GM12874 (cell line): ENCODE results near the gene LIPC.

ENCODE experiments used
- TF ChIP-seq, protein P1 (sequence below): IDR thresholded peaks from 2 replicates; pipeline ENCODE4 v1.5.1; 2011; ENCODE audit warnings: low read depth, mild to moderate bottlenecking, control low read depth, low read length, moderate library complexity; ENCODE audit not compliant: insufficient read depth

LIPC gene

DNA sequence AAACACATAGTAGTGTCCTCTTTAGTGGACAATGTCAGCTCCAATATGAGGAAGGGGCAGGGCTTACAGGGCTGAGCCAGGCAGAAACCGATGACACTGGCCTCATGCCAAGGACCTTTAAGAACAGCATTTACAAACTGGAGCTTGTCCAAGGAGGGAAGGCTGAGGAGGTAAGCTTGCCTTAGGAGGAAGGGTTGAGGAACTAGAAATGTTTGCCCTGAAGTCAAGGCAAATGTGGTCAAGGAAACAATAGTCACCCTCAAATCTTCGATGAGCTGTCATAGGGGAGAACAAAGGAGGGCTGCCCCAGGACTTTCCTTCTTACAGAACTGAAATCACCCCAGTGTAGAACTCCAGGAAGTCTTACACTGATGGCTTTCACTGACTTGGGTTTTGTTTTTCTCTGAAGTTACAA lies 136.4 kb downstream of the LIPC start:
- TF ChIP-seq, protein P1, sequence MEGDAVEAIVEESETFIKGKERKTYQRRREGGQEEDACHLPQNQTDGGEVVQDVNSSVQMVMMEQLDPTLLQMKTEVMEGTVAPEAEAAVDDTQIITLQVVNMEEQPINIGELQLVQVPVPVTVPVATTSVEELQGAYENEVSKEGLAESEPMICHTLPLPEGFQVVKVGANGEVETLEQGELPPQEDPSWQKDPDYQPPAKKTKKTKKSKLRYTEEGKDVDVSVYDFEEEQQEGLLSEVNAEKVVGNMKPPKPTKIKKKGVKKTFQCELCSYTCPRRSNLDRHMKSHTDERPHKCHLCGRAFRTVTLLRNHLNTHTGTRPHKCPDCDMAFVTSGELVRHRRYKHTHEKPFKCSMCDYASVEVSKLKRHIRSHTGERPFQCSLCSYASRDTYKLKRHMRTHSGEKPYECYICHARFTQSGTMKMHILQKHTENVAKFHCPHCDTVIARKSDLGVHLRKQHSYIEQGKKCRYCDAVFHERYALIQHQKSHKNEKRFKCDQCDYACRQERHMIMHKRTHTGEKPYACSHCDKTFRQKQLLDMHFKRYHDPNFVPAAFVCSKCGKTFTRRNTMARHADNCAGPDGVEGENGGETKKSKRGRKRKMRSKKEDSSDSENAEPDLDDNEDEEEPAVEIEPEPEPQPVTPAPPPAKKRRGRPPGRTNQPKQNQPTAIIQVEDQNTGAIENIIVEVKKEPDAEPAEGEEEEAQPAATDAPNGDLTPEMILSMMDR = no peak

DNA sequence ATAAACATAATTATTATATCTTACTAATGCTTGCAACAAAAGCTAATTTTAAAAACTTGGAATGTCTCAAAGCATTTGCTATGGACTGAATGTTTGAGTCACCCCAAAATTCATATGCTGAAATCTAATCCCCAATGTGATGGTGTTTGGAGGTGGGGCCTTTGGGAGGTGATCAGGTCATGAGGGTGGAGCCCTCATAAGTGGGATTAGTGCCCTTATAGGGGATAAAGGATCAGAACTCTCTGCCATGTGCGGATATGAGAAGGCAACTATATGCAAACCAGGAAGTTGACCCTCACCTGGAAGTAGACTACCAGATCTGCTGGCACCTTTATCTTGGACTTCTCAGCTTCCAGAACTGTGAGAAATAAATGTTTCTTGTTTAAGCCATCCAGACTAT lies 137.7 kb downstream of the LIPC start:
- TF ChIP-seq, protein P1 = no peak

DNA sequence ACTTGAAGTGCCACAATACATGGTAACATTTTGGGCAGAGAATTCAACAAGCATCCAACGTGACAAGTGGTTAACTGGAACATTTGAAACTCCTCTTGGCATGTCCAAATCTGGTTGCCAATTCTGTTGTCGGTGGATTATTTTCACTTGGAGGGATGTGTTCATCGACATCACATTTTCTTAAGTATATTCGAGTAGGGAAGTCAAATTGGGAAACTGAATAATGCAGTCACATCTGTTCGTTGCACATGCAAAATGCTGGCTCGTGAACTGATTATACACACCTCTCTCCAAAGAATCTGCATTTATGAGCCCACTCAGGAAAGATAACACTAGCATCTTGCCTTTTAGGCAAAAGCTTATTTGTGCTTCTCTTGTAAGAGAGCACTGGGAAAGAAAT lies 139.7 kb downstream of the LIPC start:
- TF ChIP-seq, protein P1 = no peak

DNA sequence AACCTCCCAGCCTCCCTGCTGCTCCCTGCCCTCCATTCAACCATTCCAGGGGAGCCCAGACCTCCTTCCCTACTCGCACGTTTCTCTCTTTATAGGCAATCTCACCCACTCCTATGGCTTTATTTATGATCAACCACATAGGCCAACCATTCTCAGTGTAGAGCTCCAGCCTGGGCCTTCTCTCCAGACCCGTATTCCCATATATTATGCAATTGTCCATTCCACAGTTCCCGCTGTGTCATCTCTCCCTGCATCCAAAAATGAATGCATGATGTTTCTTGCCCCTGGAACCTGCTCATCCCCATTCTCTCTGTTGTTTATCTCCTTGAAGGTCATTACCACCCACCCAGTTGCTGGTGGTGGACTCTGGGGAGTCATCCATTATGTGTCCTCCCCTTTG lies 140.7 kb downstream of the LIPC start:
- TF ChIP-seq, protein P1 = no peak

DNA sequence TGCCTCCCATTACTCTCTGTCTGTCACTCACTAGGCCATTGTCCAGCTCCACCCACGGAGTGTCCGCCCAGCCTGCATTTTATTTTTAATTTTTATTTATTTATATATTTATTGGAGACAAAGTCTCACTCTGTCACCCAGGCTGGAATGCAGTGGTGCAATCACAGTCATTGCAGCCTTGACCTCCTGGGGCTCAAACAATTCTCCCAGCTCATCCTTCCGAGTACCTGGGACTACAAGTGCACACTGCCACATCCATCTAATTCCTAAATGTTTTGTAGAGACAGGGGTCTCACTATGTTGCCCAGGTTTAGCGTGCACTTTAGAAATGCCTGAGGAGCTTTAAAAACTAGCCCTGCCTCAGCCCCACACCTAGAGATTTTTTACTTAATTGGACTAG lies 141.5 kb downstream of the LIPC start:
- TF ChIP-seq, protein P1 = no peak

DNA sequence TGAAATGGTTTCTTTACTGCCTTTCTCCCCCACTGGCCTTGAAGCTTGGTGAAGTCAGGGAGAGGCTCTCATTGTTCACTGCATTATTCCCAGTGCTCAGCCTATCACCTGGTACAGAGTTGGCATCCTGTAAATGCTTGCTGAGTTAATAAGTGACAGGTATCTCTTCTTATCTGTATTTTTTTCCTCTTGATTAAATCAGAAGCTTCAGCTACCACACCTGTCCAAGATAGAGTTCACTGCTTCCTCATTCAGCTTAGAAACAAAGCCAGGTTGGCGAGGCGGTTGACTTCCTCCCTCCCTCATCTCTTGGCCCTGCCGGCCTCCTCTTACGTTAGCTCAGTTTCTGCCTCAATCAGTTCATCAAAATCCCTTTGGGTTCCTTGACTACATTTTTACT lies 142.8 kb downstream of the LIPC start:
- TF ChIP-seq, protein P1 = no peak

DNA sequence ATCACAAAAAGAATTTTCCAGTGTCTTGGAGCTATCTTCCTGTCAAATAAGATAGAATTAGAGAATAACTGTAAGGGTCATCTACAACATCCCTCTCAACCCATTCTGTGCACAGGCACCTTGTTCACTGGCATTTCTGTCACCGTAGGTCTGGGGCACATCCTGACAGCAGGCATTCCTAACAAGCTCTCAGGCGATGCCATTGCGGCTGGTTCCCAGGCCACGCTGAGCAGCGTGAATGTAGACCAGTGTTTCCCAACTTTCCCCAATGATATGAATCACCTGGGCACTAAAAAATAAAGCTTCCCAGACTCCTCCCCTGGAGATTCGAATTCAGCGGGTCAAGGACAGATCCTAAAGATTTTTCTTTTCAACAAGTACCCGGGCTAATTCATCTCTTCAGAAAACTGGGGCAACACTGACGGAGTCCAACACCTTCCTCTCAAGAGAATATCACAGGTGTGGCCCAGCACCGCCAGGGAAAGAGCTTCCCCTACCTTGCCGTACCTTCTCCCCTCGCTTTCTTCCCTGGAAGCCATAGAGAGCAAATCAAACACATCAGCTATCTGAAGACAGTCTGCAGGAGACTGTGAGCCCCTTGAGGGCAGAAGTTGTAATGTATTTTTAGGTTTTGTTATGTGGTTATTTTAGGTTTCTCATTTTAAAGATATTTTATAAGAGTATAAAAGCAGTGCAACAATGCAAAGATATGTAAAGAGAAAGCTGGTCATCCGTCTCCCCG lies 143.4 kb downstream of the LIPC start:
- TF ChIP-seq, protein P1 = no peak
